Trophoblast cell (in vitro differentiated cells and primary cell): Measurements from ENCODE around the gene SLX4IP.

Source experiments
- DNase-seq, 2 donors: peaks; one replicate each; pipeline ENCODE4 v3.0.0-alpha.2; 2016
- H2AFZ ChIP-seq: 2 replicates; pipeline ENCODE4 v1.6.1; 2013; ENCODE audit warnings: low read length, moderate library complexity, mild to moderate bottlenecking; ENCODE audit not compliant: insufficient read depth, poor library complexity
- H2AK5ac ChIP-seq: 2 replicates; pipeline ENCODE4 v1.6.1; 2013; ENCODE audit warnings: mild to moderate bottlenecking, low read length
- H2BK120ac ChIP-seq: 2 replicates; pipeline ENCODE4 v1.6.1; 2013; ENCODE audit warnings: low read length, mild to moderate bottlenecking, moderate library complexity; ENCODE audit not compliant: insufficient read depth, poor library complexity
- H2BK12ac ChIP-seq: 2 replicates; pipeline ENCODE4 v1.6.1; 2013; ENCODE audit warnings: mild to moderate bottlenecking, low read length, moderate library complexity
- H2BK5ac ChIP-seq: 2 replicates; pipeline ENCODE4 v1.6.1; 2013; ENCODE audit warnings: low read length, low read depth, moderate library complexity, mild to moderate bottlenecking; ENCODE audit not compliant: poor library complexity
- H3K14ac ChIP-seq: 2 replicates; pipeline ENCODE4 v1.6.1; 2013; ENCODE audit warnings: mild to moderate bottlenecking, low read length
- H3K18ac ChIP-seq: 2 replicates; pipeline ENCODE4 v1.6.1; 2013; ENCODE audit warnings: mild to moderate bottlenecking, low read length
- H3K23ac ChIP-seq: 2 replicates; pipeline ENCODE4 v1.6.1; 2013; ENCODE audit warnings: low read length
- H3K27ac ChIP-seq: 2 replicates; pipeline ENCODE4 v1.5.1; 2013; ENCODE audit warnings: low read depth, mild to moderate bottlenecking, inconsistent platforms, low read length, moderate library complexity
- H3K27me3 ChIP-seq: 2 replicates; pipeline ENCODE4 v1.6.1; 2013; ENCODE audit warnings: inconsistent platforms, mild to moderate bottlenecking, low read length, moderate library complexity; ENCODE audit not compliant: insufficient read depth
- H3K36me3 ChIP-seq, 2 experiments: 1 replicate in 1 of 2; 2 replicates in 1 of 2; pipeline ENCODE4 v1.6.1; 2013; ENCODE audit warnings: low read length in 2 of 2, mild to moderate bottlenecking in 2 of 2, moderate library complexity in 1 of 2; ENCODE audit not compliant: insufficient read depth in 2 of 2, control insufficient read depth in 1 of 2
- H3K4ac ChIP-seq: 2 replicates; pipeline ENCODE4 v1.6.1; 2013; ENCODE audit warnings: low read depth, mild to moderate bottlenecking, low read length, moderate library complexity
- H3K4me1 ChIP-seq, 2 experiments: 1 replicate in 1 of 2; 2 replicates in 1 of 2; pipeline ENCODE4 v1.6.1; 2013; ENCODE audit warnings: low read length in 2 of 2, mild to moderate bottlenecking in 2 of 2, moderate library complexity in 1 of 2; ENCODE audit not compliant: insufficient read depth in 2 of 2, control insufficient read depth in 1 of 2
- H3K4me2 ChIP-seq: 2 replicates; pipeline ENCODE4 v1.6.1; 2013; ENCODE audit warnings: inconsistent platforms, mild to moderate bottlenecking, low read length, moderate library complexity
- H3K4me3 ChIP-seq: 2 replicates; pipeline ENCODE4 v1.5.1; 2013; ENCODE audit warnings: mild to moderate bottlenecking, low read depth, low read length, inconsistent platforms
- H3K79me1 ChIP-seq: one replicate; pipeline ENCODE4 v1.6.1; 2013; ENCODE audit warnings: low read length
- H3K79me2 ChIP-seq: 2 replicates; pipeline ENCODE4 v1.6.1; 2013; ENCODE audit warnings: low read length, mild to moderate bottlenecking; ENCODE audit not compliant: control insufficient read depth, insufficient read depth, poor library complexity
- H3K9ac ChIP-seq: 2 replicates; pipeline ENCODE4 v1.6.1; 2013; ENCODE audit warnings: mild to moderate bottlenecking, low read length
- H3K9me3 ChIP-seq: 2 replicates; pipeline ENCODE4 v1.6.1; 2013; ENCODE audit warnings: low read depth, mild to moderate bottlenecking, control low read depth, inconsistent platforms, low read length; ENCODE audit not compliant: insufficient read depth
- H4K12ac ChIP-seq: 2 replicates; pipeline ENCODE4 v1.6.1; 2013; ENCODE audit warnings: low read depth, mild to moderate bottlenecking, low read length, moderate library complexity
- H4K8ac ChIP-seq: 2 replicates; pipeline ENCODE4 v1.6.1; 2013; ENCODE audit warnings: low read depth, mild to moderate bottlenecking, low read length, moderate library complexity
- H4K91ac ChIP-seq: one replicate; pipeline ENCODE4 v1.6.1; 2013; ENCODE audit warnings: low read depth, mild to moderate bottlenecking, low read length, moderate library complexity
- WGBS: extraction: QIAGEN DNeasy Blood & Tissue Kit; methylation state at CpG from one replicate; pipeline ENCODE4 v1.1.7; 2013; ENCODE audit warnings: missing lambda C conversion rate; ENCODE audit not compliant: insufficient read length, insufficient coverage; ENCODE audit errors: extremely low coverage; 5-methylcytosine and 5-hydroxymethylcytosine counted together

SLX4IP gene

DNA sequence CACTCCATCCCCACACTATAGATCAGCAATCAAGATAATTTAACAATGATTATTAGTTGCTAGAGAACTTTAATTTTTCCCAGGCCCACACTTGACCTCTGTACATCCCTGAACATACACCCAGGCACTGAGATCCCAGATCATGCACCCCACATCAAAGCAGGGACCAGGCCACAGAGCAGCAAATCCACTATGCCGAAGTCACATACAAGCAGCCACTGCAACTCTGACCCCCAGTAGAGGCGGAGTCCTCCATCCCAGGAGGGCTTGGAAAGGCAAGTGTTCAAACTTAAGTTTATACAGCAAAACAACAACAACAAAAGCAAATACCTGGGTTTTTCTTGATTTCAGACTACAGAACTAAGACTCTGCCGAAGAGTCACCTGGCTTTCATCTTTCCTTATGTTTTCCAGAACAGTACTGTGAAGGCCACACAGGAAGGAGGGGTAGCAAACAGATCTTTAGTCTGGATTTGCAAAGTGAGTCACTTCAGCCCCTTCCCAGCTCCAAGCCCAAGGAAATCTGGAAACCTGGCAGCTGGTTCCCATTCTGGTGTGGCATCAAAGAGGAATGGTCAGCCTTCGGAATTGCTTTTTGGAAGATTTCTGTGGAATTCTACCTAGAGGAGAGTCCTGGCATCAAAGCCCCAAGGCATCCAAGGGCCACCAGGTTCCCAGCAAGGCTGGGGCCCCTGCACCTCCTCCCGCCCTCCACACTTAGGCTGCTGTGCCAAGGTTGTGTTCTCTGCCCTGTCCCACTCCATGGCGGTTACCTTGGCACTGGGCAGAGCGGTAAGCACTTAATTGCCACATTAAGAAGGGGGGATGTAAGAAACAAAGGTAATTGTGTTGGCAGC is 231.3 kb downstream of the SLX4IP start:
- no CpG with 5 or more reads among the region's 7 CpGs for WGBS
- peak overlapping the region; percentile 71 for H3K27ac ChIP-seq
- peaks cover 8% of the 10 kb centered on the region for H3K79me1 ChIP-seq
- no peaks in the 10 kb centered on the region for H3K79me2 ChIP-seq
- H3K4me3 ChIP-seq = no peak overlapping the region
- no peak overlapping the region for H3K9ac ChIP-seq
- peaks cover 24 to 57% of the 10 kb centered on the region in 2 experiments for H3K36me3 ChIP-seq
- H4K12ac ChIP-seq = no peak overlapping the region
- peaks cover 2% of the 10 kb centered on the region for H3K9me3 ChIP-seq
- H4K8ac ChIP-seq = peak overlapping the region; percentile 28
- H2BK5ac ChIP-seq = peak overlapping the region; percentile 27
- DNase-seq = no peak
- no peak overlapping the region for H3K23ac ChIP-seq
- H3K4me1 ChIP-seq = peaks cover 23 to 35% of the 10 kb centered on the region in 2 experiments
- H3K4me2 ChIP-seq = no peak overlapping the region
- H2AFZ ChIP-seq = no peak overlapping the region
- H4K91ac ChIP-seq = peak overlapping the region; percentile 34
- no peak overlapping the region for H2BK120ac ChIP-seq
- H3K4ac ChIP-seq = peak overlapping the region; percentile 12
- peak overlapping the region; percentile 34 for H2BK12ac ChIP-seq
- no peak overlapping the region for H2AK5ac ChIP-seq
- peak overlapping the region; percentile 29 for H3K14ac ChIP-seq
- H3K27me3 ChIP-seq = no peaks in the 10 kb centered on the region
- H3K18ac ChIP-seq = peak overlapping the region; percentile 37

DNA sequence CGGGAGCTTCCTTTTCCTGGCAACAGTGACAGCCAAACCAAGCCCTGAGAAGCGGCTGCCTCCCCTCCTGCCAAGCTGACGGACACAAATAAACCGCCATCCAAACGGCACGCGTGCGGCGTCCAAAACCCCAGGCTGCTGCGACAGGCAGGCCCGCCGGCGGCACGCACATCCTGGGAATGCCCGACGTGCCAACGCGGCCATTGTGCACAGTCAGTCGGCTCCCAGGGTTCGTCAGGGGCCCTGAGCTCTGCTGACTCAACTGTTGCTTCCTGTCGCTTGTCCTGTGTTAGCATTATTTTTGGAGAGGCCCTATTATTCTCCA is 231.9 kb downstream of the SLX4IP start:
- Histone ChIP-seq H4K8ac (no peak overlapping the region), H2AFZ (no peak overlapping the region), H2BK120ac (no peak overlapping the region), H3K14ac (peak overlapping the region; percentile 29), H2BK5ac (no peak overlapping the region), H4K91ac (peak overlapping the region; percentile 50), H3K18ac (no peak overlapping the region), H3K27me3 (no peaks in the 10 kb centered on the region), H3K4me1 (peaks cover 24 to 37% of the 10 kb centered on the region in 2 experiments), H4K12ac (no peak overlapping the region), H3K36me3 (peaks cover 21 to 51% of the 10 kb centered on the region in 2 experiments), H3K4ac (no peak overlapping the region), H3K27ac (peak overlapping the region; percentile 69), H3K4me2 (no peak overlapping the region), H3K23ac (no peak overlapping the region), H2BK12ac (peak overlapping the region; percentile 34), H3K9ac (no peak overlapping the region), H3K79me2 (peaks cover 1% of the 10 kb centered on the region), H3K9me3 (peaks cover 2% of the 10 kb centered on the region), H2AK5ac (no peak overlapping the region), H3K79me1 (peaks cover 9% of the 10 kb centered on the region), H3K4me3 (no peak overlapping the region)
- no peak for DNase-seq
- no CpG with 5 or more reads among the region's 21 CpGs for WGBS

DNA sequence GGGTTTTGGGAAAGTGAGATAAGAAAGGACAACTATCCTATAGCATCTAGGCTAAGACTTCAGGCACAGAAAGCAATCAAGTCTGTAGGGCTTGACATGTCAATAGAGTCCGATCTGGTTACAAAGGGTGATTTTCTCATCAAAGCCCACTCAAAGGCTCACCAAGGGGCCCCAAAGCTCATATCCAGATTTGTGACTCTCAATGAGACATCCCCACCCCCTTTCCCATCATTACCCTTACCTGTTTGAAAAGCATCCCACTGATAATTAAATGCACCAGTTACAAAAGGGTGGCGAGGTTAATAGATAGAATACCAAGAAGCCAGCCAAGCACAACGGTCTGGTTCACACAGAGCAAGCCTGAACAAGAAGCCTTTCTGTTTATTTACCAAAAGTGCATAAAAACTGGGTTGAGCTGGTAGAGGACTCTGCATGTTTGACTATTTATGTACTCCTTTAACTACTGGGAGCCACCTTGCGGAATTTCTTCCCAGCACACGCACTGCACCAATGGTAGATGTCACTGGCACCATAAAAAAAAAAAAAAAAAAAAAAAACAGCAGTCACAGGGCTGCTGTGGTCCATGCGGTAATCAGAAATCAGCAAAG is 232.6 kb downstream of the SLX4IP start:
- no peak for DNase-seq
- Histone ChIP-seq H2BK120ac (no peak overlapping the region), H3K27ac (no peak overlapping the region), H3K23ac (no peak overlapping the region), H3K27me3 (no peaks in the 10 kb centered on the region), H2AFZ (no peak overlapping the region), H3K18ac (no peak overlapping the region), H3K79me1 (peaks cover 16% of the 10 kb centered on the region), H4K12ac (no peak overlapping the region), H2BK12ac (no peak overlapping the region), H3K14ac (no peak overlapping the region), H3K9me3 (peaks cover 1% of the 10 kb centered on the region), H2BK5ac (no peak overlapping the region), H3K4me1 (peaks cover 19 to 32% of the 10 kb centered on the region in 2 experiments), H3K79me2 (peaks cover 8% of the 10 kb centered on the region), H3K4me2 (no peak overlapping the region), H4K8ac (no peak overlapping the region), H3K4me3 (no peak overlapping the region), H3K36me3 (peaks cover 19 to 47% of the 10 kb centered on the region in 2 experiments), H3K9ac (no peak overlapping the region), H2AK5ac (no peak overlapping the region), H4K91ac (no peak overlapping the region), H3K4ac (no peak overlapping the region)
- whole genome bisulfite sequencing = no CpG with 5 or more reads among the region's 6 CpGs

DNA sequence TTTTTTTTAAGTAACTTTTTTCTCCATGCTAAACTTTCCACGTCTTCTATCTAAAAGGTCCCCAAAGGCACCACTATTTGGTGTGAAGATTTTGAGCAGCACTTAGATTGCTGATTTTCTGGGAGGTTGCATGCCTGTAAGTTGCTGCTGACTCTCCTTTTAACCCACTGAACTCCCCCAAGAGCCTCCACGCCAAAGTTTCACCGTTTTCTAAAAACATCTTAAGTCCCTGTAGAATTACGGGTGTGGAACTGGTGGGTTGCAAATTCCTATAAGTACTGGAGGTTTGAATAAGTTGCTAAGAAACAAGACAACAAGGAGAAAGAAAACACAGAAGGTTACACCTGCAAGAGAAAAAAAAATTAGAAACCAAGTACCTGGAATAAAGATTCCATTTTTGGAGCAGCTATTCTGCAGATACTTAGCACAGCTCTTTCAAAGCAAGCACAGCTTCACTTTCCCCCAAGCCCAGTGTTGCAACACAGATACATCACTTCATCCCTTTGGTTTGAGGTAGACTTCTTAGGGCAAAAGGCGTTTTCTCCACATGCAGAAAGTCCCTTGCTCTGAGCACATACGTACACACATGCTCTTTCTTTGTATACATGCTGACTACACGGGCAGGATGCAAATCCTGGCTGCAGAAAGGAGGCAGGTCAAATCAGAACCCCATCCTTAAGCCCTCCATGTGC is 233.7 kb downstream of the SLX4IP start:
- WGBS = no CpG with 5 or more reads among the region's 7 CpGs
- no peak overlapping the region for H3K4ac ChIP-seq
- no peak overlapping the region for H2AK5ac ChIP-seq
- H3K18ac ChIP-seq = no peak overlapping the region
- H3K14ac ChIP-seq = no peak overlapping the region
- H3K4me1 ChIP-seq = peaks cover 17 to 30% of the 10 kb centered on the region in 2 experiments
- H3K27ac ChIP-seq = no peak overlapping the region
- H3K9me3 ChIP-seq = no peaks in the 10 kb centered on the region
- H4K8ac ChIP-seq = no peak overlapping the region
- no peak overlapping the region for H4K91ac ChIP-seq
- no peaks in the 10 kb centered on the region for H3K27me3 ChIP-seq
- H2BK5ac ChIP-seq = no peak overlapping the region
- no peak for DNase-seq
- H2BK120ac ChIP-seq = no peak overlapping the region
- H3K23ac ChIP-seq = no peak overlapping the region
- no peak overlapping the region for H3K4me2 ChIP-seq
- H3K4me3 ChIP-seq = no peak overlapping the region
- no peak overlapping the region for H3K9ac ChIP-seq
- H3K36me3 ChIP-seq = peaks cover 13 to 39% of the 10 kb centered on the region in 2 experiments
- peaks cover 12% of the 10 kb centered on the region for H3K79me2 ChIP-seq
- H2AFZ ChIP-seq = no peak overlapping the region
- peaks cover 24% of the 10 kb centered on the region for H3K79me1 ChIP-seq
- H2BK12ac ChIP-seq = no peak overlapping the region
- no peak overlapping the region for H4K12ac ChIP-seq
